Hepatocyte (in vitro differentiated cells): ENCODE results near the gene TMCC2.

Experiments
- EZH2 ChIP-seq: fragments of 200-600 bp; sonication (generic); IDR thresholded peaks from 2 replicates; pipeline ENCODE4 v1.6.1; 2016; ENCODE audit warnings: antibody characterized with exemption, mild to moderate bottlenecking, borderline replicate concordance
- EZH2phosphoT487 ChIP-seq: fragments of 200-600 bp; sonication (generic); IDR thresholded peaks from one replicate; pipeline ENCODE4 v1.6.1; 2018; ENCODE audit warnings: antibody characterized with exemption, mild to moderate bottlenecking, low read depth, moderate library complexity; ENCODE audit not compliant: unreplicated experiment, severe bottlenecking
- TF ChIP-seq, protein P1 (sequence below): fragments of 200-600 bp; sonication (generic); IDR thresholded peaks from 2 replicates; pipeline ENCODE4 v1.5.1; 2016; ENCODE audit warnings: antibody characterized with exemption, mild to moderate bottlenecking; ENCODE audit not compliant: poor library complexity

GRCh38 chr1:205275916-205276688 lies 48.4 kb downstream of the TMCC2 start:
- TF ChIP-seq, protein P1, sequence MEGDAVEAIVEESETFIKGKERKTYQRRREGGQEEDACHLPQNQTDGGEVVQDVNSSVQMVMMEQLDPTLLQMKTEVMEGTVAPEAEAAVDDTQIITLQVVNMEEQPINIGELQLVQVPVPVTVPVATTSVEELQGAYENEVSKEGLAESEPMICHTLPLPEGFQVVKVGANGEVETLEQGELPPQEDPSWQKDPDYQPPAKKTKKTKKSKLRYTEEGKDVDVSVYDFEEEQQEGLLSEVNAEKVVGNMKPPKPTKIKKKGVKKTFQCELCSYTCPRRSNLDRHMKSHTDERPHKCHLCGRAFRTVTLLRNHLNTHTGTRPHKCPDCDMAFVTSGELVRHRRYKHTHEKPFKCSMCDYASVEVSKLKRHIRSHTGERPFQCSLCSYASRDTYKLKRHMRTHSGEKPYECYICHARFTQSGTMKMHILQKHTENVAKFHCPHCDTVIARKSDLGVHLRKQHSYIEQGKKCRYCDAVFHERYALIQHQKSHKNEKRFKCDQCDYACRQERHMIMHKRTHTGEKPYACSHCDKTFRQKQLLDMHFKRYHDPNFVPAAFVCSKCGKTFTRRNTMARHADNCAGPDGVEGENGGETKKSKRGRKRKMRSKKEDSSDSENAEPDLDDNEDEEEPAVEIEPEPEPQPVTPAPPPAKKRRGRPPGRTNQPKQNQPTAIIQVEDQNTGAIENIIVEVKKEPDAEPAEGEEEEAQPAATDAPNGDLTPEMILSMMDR = no peak
- no peak for TF ChIP-seq EZH2
- TF ChIP-seq EZH2phosphoT487 = no peak
